ENCODE data around the gene EBF3. TPM values are rescaled to one million over a fixed set of nuclear protein-coding genes. Genes with fewer than 3 reads are reported as not detected.

EBF3 gene
- polyA plus RNA-seq, 3 donors, result 0.79 to 1.1 (median 0.79) TPM

DNA sequence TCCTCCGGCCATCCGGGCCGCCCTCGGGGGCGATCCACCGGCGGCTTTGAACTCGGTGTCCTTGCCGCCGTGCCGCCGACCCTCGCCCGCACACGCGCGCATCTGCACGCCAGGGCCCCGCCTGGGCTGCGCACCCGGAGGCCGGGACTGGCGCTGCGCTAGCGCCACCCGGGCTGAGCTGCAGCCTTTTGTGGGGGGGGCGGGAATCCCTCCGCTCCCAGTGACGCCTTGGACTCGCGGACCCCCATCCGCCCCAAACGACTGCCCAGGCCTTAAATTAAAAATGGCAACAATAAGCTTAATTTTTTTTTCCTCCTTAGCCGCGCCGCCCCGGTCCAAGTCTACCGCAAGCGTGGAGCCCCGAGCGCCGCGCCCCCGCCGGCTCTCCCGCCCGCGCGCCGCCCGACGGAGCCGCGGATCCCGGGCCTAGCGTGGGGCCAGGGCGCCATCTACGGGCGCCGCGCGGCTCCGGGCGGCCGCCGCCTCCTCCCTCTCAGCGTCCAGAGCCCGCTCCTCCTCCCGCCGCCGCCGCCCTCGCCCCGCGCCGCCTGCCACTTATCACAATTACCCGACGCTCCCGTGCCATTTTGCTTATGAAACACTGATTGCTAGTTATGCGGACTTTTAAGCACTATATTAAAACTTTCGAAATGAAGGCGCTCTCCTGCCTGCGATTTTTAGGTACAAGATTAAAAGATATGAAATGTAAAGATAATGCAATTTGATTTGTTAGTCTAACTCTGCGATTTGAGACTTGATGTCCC lies 7.5 kb upstream of the EBF3 start:
- DNase-seq (ENCODE audit: low read depth in 3 of 3, low spot score in 2 of 3), result no peak

DNA sequence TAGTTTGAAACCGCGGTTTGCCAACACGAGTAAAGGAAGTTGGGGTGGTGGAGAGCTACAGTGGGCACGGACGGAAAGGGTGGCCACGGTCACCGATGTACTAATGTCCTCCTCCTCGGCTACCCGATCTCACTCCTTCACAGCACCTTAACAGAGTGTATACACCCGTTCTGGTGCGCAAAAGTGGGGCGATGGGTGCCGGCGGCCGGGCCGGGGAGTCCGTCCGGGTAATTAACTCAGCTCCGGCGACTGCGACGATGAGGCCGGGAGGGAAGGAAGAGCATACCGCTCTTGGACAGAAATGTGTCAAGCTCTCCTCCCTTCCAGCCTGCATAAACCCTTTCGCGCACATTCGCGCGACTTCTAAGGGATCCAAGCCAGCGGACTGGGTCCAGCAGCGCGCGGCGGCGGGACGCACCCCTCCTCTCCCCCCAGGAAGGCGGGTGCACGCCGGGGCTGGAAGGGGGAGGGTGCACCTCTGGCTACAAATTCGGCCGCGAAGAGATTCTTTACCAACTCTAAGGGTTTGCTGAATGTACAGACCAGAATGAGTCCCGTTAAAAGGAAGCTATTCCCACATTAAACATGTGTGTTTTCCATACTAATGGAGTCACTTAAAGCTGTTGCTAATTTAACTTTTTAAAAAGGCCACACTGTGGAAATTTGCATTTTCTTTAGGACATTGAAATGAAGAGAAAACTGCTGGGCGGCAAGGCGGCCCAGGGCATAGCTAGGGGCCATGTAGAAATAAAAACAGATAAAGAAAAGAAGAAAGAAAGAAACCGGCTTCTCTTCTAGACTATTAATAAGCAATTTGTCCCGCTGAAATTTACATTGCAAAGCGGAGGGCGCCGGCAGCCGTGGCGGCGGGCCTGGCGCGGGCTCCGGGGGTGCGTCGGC lies 6.6 kb upstream of the EBF3 start:
- no peak for DNase-seq (ENCODE audit: low read depth in 3 of 3, low spot score in 2 of 3)

DNA sequence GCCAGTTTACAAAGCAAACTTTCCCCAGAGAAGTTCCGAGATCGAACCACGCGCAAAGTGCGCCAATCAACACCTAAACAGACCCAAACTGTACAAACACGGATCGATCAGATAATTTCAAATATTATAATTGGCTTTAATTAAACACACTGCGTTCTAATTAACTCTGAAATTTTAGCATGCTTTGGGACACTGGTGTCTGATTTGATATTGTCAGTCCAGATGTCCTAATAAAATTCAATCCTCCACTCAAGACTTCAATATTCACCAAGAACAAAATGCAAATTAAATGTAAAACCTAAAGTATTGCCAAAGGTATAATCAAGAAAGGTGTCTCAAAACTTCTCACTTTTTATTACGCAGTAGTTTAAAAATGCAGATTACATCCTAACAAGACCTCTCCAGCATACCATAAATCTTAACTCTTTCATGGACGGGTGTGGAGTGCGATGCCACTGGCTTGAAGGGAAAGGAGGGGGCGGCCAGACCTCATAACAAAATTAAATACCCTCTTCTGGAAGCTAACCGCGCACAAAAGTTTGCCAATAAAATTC lies 5.9 kb upstream of the EBF3 start:
- no peak for DNase-seq (ENCODE audit: low read depth in 3 of 3, low spot score in 2 of 3)

DNA sequence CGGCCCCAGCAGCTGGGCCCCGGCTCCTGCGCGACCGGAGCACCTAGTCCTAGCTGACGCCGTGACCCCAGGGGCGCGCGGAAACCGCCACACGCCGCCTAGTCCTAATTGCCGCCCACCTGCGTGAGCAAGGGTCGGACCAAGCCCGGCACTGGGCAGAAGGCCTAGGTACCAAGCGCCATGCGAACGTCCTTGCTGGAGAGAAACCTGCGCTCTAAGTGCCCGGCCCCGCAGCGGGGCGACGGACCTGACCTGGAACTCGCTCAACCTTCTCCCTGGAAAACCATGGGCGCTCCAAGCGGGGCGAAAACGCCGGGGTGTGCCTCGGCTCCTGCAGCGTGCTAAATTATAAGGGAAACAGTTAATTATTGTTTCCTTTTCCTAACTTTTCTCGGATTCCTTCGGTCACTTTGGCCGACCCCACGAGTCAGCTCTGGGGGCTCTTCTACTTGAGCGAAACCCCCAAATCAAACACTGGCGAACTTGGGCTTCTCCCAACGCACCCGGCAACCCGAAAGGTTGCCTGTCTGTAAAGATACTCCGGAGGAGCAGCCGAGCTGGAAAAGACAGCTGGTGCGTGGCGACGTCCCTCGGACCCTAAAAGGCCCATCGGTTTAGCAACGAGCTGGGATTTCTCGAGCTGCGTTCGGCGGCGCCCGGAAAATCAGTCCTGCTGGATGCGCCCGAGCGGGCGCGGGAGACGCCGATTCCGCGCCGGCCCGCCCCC lies 5.3 kb upstream of the EBF3 start:
- no peak for DNase-seq (ENCODE audit: low read depth in 3 of 3, low spot score in 2 of 3)

DNA sequence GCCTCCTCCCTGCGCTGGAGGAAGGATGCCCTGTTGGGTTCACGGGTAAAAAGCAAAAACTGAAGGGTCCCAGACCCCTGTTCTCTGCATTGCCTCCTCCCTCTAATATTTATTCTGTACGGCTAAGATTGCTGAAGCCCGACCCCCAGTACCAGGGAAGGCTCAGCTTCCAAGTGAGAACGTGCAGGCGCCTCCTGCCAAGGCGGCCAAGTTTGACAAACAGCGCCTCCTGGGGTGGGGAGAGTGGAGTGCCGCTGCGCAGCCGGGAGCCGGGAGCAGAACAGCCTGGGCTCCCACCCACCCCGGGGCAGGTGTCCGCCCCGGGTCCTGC lies 4.7 kb upstream of the EBF3 start:
- no peak for DNase-seq (ENCODE audit: low read depth in 3 of 3, low spot score in 2 of 3)

DNA sequence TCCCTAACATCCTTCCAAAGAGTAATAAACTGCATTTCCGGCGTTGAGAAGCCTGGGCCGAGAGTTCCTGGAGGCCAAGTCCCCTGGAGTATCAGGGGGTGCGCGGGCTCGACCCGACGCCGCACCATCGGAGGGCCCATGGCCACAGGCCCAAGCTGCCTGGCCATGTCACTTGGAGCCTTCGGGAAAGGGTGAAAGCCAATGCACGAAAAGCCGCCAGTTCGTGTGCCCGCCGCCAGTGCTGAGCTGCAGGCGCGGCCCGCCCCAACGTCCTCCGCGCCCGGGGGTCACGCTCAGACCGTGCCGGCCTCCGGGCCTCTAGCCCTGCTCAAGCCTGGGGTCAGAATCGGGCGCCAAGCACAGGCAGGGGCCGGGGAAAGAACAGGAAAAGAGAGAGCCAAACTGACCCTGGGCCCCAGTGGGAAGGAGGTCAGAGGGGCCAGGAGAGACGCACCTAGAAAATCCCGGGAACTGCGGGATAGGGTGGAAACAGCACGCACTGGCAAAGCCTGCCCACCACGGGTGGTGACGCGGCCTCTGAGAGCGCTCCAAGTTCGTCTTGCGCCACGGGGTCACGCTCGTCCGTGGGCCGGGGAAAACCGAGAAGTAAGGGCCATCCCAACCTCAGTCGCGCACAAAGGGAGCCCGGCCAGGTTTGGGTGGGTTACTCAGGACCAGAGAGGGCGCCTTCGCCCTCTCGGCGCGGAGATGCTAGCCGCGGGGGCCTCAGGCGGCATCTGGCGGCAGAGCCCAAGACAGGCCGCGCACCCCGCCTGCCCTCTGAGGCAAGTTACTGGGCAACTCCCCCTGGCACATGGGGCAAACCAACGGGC lies 4.2 kb upstream of the EBF3 start:
- DNase-seq (ENCODE audit: low read depth in 3 of 3, low spot score in 2 of 3), result no peak

DNA sequence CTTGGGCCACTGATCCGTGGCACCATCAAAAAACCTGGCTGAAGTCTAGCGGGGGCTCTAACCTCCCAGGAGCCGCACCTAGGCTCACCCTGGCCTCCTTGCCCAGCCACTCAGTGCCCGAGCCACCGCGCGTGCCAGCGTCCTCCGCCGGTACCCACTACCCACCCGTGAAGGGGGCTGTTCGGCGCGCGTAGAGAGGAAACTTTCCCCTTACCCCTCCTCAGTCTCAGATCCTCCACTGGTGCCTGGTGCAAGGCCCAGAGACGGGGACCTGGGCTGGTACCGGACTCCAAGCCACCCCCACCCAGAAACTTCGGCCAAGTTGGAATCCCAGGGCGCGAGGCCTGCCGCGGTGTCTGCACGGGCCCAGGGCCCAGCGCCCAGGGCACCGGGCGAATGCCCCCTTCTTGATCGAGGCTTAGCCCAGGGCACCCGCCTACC lies 3.5 kb upstream of the EBF3 start:
- no peak for DNase-seq (ENCODE audit: low read depth in 3 of 3, low spot score in 2 of 3)

DNA sequence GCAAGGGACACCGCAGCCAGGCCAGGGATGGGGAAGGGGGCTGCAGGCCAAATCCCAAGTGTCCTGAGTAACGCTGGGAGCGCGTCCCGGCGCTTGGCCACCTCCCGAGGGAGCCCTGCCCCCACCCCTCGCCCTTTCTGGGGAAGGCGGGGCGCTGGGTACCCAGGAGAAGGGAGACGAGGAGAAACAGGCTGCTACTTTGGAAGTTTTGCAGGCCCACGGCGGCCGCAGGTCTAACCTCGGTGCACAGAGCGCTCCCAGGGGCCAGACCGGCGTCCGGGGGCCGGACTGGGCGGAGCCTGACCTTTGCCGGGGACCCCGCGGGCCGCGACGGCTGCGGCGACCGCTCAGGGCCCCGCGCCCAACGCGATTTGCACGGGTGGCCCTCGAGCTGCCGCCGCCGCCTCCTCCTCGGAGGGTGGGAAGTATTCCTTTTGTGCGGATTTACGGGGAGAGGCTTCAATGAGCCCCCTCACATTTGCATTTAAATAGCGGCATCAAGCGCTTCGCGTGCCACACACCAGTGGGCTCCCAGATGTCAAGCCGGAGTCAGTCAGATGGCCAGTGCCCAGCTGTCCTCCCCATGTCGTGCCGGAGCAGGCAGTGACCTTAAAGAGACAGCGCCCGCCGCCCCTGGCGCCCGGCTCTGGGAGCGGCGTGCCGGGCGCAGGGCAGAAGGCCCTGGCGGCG lies 3.0 kb upstream of the EBF3 start:
- DNase-seq (ENCODE audit: low read depth in 3 of 3, low spot score in 2 of 3), result no peak

DNA sequence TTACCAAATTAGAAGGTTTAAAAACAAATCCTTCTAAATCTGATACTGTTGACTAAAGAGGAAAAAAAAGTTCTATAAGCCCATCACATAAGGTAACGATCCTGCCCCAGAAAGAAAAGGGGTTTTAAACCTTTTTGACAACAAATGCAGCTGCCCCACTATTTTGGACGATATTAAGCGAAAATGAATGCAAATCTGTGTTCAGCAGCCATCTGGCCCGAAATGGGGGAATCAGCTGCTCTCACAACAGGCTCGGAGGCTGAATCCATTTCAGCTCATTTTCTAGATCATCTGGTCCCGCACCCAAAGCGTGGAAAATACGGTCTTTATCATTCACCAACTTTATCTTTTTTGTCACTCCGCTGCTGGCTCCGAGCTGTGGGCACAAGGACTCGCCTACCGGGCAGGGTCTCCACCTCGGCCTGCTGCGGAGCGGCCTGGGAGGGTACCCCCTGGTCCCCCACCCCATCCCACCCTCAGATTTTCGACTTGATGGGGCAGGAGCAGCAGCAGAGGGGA lies 2.4 kb upstream of the EBF3 start:
- DNase-seq (ENCODE audit: low read depth in 3 of 3, low spot score in 2 of 3), result no peak

DNA sequence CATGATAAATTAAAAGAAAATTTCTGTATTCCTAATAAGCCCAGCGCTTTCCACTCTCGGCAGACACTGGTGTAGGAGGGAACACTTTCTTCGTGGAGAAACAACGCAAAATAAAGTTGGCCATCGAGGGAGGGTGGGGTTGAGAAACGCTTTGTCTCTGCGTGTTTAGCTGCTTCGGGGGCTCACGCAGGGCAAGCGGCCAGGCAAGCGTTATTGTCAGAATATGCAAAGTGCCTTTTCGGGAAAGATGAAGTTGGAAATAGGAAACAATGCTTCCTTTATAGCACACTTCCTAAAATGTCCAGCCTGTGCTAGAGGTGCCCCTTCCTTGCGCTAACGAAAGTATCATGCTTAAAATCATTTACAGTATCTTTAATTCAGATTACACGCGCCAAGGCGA lies 1.9 kb upstream of the EBF3 start:
- no peak for DNase-seq (ENCODE audit: low read depth in 3 of 3, low spot score in 2 of 3)

DNA sequence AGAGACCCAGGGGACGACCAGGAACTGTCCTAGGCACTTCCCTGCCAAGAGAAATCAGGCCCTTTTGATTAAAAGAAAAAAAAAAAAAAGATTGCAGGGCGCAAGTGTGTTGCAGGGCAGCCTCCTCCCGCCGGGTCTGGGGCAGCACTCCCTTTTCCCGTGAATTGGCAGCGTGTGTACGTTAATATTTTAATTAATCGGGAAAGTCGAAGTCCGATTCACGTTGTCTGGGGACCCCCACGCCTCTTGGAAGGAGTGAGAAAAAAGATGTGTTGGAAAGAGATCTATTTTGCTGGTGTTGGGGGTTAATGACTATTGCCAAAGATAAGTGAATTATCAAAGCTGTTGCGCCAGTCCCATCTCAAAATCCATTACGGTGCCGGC lies 1.3 kb upstream of the EBF3 start:
- no peak for DNase-seq (ENCODE audit: low read depth in 3 of 3, low spot score in 2 of 3)

DNA sequence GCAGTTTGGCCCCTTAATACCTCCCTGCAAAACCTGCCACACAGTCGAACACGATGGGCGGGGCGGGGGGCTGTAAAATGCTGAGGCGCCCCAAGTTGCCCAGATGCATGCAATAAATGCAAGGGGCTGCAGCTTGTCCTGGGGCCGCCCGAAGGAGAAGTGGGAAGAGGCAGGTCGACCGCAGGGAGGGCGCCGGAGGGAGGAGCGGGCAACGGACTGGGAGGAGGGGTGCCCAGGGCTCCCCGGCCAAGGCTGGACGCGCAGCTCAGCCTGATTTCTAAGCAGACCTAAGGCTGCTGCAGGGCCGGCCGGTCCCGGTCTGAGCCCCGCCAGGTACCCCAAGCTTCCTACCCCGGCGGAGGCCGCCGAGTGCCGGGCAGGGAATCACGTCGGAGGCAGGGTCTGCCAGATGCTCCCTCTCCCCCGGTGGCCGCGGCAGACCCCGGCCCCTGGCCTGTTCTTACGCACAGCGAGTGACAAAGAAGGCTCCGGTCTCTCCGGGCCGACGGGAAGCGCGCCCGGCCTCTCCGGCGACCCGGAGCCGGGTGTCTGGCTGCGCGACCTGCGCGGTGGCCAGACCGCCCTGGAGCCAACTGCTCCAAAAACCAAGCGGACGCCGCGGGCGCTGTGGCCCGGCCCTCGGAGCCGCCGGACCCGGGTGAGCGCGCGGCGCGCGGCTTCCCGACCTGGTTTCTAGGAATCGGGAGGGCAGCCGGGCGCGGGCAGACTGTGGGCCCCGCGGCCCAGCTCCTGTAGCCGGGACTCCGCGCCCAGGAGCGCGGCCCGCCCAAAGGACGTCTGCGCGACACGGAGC lies 744 bp upstream of the EBF3 start:
- DNase-seq (ENCODE audit: low read depth in 3 of 3, low spot score in 2 of 3), result no peak

DNA sequence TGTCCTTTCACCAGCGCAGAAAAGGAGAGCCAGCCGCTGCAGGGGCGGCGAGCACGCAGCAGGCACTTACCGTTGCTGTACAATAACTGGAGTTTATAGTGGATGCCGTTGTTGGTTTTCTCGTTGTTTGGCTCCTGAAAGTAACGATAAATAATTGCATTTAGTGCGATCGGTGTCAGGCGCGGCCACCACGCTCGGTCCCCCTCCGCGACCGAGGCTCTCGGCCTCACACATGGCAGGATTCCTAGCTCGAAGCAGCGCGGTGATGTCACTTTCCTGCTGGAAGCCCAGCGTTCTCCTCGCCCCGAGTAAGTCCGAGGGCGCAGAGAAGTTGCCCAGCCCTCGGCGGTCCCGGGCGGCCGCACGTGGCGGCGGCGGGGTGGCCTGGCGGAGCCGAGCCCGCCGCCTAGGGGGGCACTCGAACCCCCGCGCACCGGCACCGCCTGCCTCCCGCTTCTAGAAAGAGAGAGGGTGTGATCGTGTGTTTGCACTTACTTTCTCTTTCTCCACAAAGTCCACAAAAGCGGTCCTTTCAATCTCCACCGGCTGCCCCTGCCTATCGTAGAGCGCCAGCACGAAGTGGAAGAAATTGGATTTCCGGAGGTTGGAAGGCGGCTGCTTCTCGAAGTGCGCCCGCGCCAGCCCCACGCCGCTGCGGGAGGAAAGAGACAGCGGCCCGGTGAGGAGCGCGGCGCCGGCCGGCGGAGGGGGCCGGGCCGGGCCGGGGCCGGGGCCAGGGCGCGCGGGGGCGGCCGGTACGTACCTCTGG lies 1.0 kb downstream of the EBF3 start:
- DNase-seq (ENCODE audit: low read depth in 3 of 3, low spot score in 2 of 3), result no peak

DNA sequence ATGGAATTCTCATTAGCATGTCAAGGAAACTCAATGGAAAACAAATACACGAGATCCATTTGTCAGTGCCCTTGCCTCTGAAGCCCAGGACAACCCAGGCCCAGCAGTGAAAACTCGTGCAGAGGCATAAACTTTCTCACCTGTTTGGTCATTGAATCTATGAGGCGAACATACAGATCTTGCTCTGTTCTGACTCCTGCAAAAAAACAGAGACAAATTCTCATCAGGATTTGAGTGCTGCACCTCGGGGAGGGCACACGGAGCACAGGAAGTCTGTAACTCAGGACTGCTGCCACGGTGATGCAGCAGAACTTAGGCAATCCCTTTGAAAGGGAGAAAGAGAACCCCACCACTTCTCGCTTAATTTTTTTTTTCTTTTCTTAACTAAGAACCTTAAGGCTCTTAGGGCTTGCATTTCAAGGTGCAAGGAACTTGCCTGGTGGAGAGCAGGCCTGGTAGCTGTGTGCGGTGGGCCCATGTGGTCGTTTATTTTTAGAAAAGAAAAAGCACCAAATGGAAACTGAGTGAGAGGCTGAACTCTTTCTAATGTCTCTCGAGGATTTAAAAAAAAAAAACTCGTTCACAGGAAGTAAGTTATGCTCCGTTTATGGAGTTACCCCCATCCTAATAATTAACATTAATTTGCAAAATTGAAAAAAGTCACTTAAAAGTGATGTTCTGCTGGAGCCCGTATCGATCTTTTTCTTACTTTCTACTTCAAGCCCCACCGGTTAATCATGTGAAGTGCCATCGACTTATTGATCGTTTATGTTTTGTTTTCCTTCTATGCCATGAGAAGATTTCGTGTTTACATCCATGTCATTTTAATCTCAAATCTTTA lies 1.8 kb downstream of the EBF3 start:
- DNase-seq (ENCODE audit: low read depth in 3 of 3, low spot score in 2 of 3), result no peak

DNA sequence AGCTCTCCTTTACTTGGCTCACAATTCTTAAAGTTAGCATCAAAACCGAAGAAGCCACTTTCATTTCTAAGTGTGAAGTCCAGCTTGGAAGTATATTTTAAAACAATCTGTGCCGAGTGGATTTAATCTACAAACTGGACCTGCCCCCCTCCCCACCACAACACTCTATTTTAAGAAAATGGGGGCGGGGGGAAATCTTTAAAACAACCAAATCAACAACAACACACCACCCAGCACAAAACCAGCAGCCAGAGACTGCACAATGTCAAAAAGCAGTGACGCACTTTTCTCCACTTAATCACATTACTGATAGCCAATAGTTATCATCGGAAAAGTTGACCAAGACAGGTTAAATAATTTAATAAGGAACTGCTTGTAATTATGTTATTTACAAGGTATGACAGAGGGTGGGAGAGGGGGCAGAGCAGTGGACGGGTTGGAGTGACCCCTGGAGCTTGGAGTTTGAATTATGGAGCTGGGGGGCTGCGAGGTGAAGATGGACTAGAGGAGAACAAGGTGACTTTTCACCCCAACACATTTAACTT lies 2.8 kb downstream of the EBF3 start:
- DNase-seq (ENCODE audit: low read depth in 3 of 3, low spot score in 2 of 3), result no peak

DNA sequence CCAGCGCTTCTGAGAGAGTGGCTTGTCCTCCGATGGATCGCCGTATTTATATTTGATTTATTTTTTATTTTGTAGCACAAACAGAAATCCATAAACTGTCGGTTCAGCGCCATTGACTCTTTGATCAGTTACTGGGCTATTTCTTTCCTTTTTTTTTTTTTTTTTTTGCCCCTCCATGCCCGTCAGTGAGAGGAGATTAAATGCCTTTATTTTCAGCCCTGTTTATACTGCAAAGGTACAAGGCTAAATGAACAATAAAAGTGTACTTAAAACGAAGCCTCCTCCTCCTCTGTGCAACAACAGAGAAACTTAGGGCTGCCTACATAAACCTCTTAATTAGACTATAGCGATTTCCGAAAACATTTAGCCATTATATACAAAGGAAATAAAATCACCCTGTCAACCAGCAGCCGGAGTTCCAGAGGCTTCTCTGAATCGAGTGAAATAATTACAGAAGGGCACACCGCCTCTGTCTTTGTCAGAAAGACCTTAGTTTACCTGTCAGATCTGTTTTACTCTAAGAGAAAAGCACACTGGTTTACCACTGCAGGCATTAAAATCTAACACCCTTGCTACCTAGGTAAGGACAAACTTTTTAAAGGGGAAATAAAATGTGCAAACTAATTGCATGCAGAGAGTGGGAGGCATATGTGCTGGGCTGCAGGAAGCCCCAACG lies 3.5 kb downstream of the EBF3 start:
- no peak for DNase-seq (ENCODE audit: low read depth in 3 of 3, low spot score in 2 of 3)
